Loucy (cell line): ENCODE data around the gene TLK2.

Experiments used
- EZH2phosphoT487 ChIP-seq: fragments of 200-600 bp; IDR thresholded peaks from 2 replicates; pipeline ENCODE4 v1.6.1; 2018; ENCODE audit warnings: antibody characterized with exemption, mild to moderate bottlenecking, moderate library complexity, borderline replicate concordance
- TF ChIP-seq, protein P1 (sequence below): fragments of 200-600 bp; sonication (generic); conservative IDR thresholded peaks from 2 replicates; pipeline ENCODE4 v1.5.1; 2014; ENCODE audit warnings: mild to moderate bottlenecking, antibody characterized with exemption, low read length

DNA sequence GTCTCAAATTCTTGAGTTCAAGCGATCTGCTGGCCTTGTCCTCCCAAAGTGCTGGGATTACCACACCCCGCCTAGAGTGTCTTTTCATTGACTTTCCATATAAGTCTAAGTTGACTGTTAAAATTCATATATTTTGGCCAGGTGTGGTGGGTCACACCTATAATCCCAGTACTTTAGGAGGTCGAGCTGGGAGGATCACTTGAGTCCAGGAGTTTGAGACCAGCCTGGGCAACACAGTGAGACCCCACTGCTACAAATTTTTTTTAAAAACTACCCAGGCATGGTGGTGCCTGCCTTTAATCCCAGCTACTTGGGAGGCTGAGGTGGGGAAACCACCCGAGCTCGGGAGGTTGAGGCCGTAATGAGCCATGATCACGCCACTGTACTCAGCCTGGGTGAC is 127.0 kb downstream of the TLK2 start:
- TF ChIP-seq, protein P1, sequence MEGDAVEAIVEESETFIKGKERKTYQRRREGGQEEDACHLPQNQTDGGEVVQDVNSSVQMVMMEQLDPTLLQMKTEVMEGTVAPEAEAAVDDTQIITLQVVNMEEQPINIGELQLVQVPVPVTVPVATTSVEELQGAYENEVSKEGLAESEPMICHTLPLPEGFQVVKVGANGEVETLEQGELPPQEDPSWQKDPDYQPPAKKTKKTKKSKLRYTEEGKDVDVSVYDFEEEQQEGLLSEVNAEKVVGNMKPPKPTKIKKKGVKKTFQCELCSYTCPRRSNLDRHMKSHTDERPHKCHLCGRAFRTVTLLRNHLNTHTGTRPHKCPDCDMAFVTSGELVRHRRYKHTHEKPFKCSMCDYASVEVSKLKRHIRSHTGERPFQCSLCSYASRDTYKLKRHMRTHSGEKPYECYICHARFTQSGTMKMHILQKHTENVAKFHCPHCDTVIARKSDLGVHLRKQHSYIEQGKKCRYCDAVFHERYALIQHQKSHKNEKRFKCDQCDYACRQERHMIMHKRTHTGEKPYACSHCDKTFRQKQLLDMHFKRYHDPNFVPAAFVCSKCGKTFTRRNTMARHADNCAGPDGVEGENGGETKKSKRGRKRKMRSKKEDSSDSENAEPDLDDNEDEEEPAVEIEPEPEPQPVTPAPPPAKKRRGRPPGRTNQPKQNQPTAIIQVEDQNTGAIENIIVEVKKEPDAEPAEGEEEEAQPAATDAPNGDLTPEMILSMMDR, result no peak
- TF ChIP-seq EZH2phosphoT487, result no peak
